Panc1 (cell line): ENCODE data around the gene ENTPD8. TPM values are rescaled to one million over a fixed set of nuclear protein-coding genes. Genes with fewer than 3 reads are reported as not detected.

Experiments used
- ATAC-seq: fragments of 200-7000 bp; cut with Tn5 transposase; 2 replicates; pipeline ENCODE4 v1.9.1; 2020; ENCODE audit warnings: mild to moderate bottlenecking, moderate library complexity
- BruUV-seq: library from RNA; stranded (reverse); fragments of 400-500 nt; replicated peaks from 2 replicates; lab custom pipeline; 2021; lab: Mats Ljungman, UMichigan
- CTCF ChIA-PET: fragments of 300-600 bp; sonication (Branson Sonifier 250); formaldehyde crosslinking; loops from one replicate; lab custom pipeline; 2022; ENCODE audit warnings: antibody characterized with exemption; lab: Charles Lee
- POLR2A ChIA-PET: fragments of 300-600 bp; sonication (Branson Sonifier 250); formaldehyde crosslinking; loops from one replicate; lab custom pipeline; 2022; ENCODE audit warnings: antibody characterized with exemption; lab: Charles Lee
- DNase-seq: peaks from one replicate; pipeline ENCODE4 v3.0.0-alpha.2; 2010; ENCODE audit warnings: low read depth, low spot score
- H3K27ac ChIP-seq: 2 replicates; pipeline ENCODE4 v1.5.1; 2011; ENCODE audit warnings: mild to moderate bottlenecking, low read length, inconsistent platforms
- H3K27me3 ChIP-seq: fragments of 200-500 bp; sonication (Bioruptor generic); 2 replicates; pipeline ENCODE4 v1.6.0; 2014; ENCODE audit warnings: low read length, inconsistent platforms; ENCODE audit not compliant: control insufficient read depth, insufficient read depth
- H3K36me3 ChIP-seq: fragments of 200-500 bp; sonication (Bioruptor generic); 2 replicates; pipeline ENCODE4 v1.5.1; 2014; ENCODE audit warnings: inconsistent platforms, mild to moderate bottlenecking, low read length, moderate library complexity; ENCODE audit not compliant: control insufficient read depth, insufficient read depth
- H3K4me1 ChIP-seq: 2 replicates; pipeline ENCODE4 v1.5.1; 2011; ENCODE audit warnings: inconsistent platforms, mild to moderate bottlenecking, low read length, moderate library complexity; ENCODE audit not compliant: control insufficient read depth, insufficient read depth
- H3K4me3 ChIP-seq, 2 experiments: 2 replicates each; pipeline ENCODE4 v1.5.1; 2011 to 2012; ENCODE audit warnings: low read depth in 2 of 2, low read length in 2 of 2, mild to moderate bottlenecking in 2 of 2, inconsistent platforms in 1 of 2, moderate library complexity in 1 of 2
- H3K9me3 ChIP-seq: fragments of 200-500 bp; sonication (Bioruptor generic); 2 replicates; pipeline ENCODE4 v1.5.1; 2014; ENCODE audit warnings: low read depth, mild to moderate bottlenecking, inconsistent platforms, low read length, moderate library complexity; ENCODE audit not compliant: control insufficient read depth, insufficient read depth
- CTCF ChIP-seq: fragments of 450-650 bp; IDR thresholded peaks from 2 replicates; pipeline ENCODE4 v1.5.1; 2017; ENCODE audit warnings: mild to moderate bottlenecking
- POLR2AphosphoS5 ChIP-seq: IDR thresholded peaks from 2 replicates; pipeline ENCODE4 v1.6.1; 2012; ENCODE audit warnings: mild to moderate bottlenecking, low read depth, low read length, moderate library complexity
- SIN3A ChIP-seq: IDR thresholded peaks from 2 replicates; pipeline ENCODE4 v1.6.1; 2012; ENCODE audit warnings: low read depth, mild to moderate bottlenecking, low read length, moderate library complexity, borderline replicate concordance; ENCODE audit not compliant: insufficient read depth
- TCF7L2 ChIP-seq: IDR thresholded peaks from 2 replicates; pipeline ENCODE4 v1.6.1; 2011; ENCODE audit warnings: mild to moderate bottlenecking, low read depth, low read length, inconsistent platforms
- in situ Hi-C: cut with HindIII; loops from 2 replicates; pipeline ENCODE4 v1.10.0; 2016; ENCODE audit warnings: low sequenced_read_pairs, low pct_unique_long_range_greater_than_20kb
- intact Hi-C: fragments of 100-400 bp; cut with micrococcal nuclease; formaldehyde crosslinking; loops from one replicate; pipeline ENCODE4 v1.10.0; 2022; ENCODE audit not compliant: unreplicated experiment
- total RNA-seq: library from RNA; stranded (reverse); gene quantifications from one replicate; pipeline ENCODE4 v1.2.1, GENCODE V29; 2021; ENCODE audit not compliant: unreplicated experiment
- TF ChIP-seq, protein P1 (sequence below), 2 experiments: IDR thresholded peaks; 2 replicates each; pipeline ENCODE4 v1.6.1; 2011 to 2012; ENCODE audit warnings: low read depth in 2 of 2, control low read depth in 1 of 2, low read length in 1 of 2, mild to moderate bottlenecking in 1 of 2, moderate library complexity in 1 of 2; ENCODE audit not compliant: insufficient read depth in 1 of 2

The ENTPD8 gene
- total RNA-seq, 1 experiment from 2014 or later, result 3.9 TPM

GRCh38 chr9:137415451-137415850 lies 25.7 kb downstream of the ENTPD8 start:
- ATAC-seq, result no peak
- Histone ChIP-seq H3K4me1 (peaks cover 27% of the 10 kb centered on the region), H3K27me3 (no peaks in the 10 kb centered on the region), H3K4me3 (no peak overlapping the region), H3K36me3 (no peaks in the 10 kb centered on the region), H3K27ac (no peak overlapping the region), H3K9me3 (no peaks in the 10 kb centered on the region)
- no TSS peak for BruUV-seq
- intact Hi-C loops (no loop called here), in situ Hi-C loops (no loop called here)
- POLR2A ChIA-PET, result no interaction called here
- no peak for TF ChIP-seq CTCF
- TF ChIP-seq, protein P1, sequence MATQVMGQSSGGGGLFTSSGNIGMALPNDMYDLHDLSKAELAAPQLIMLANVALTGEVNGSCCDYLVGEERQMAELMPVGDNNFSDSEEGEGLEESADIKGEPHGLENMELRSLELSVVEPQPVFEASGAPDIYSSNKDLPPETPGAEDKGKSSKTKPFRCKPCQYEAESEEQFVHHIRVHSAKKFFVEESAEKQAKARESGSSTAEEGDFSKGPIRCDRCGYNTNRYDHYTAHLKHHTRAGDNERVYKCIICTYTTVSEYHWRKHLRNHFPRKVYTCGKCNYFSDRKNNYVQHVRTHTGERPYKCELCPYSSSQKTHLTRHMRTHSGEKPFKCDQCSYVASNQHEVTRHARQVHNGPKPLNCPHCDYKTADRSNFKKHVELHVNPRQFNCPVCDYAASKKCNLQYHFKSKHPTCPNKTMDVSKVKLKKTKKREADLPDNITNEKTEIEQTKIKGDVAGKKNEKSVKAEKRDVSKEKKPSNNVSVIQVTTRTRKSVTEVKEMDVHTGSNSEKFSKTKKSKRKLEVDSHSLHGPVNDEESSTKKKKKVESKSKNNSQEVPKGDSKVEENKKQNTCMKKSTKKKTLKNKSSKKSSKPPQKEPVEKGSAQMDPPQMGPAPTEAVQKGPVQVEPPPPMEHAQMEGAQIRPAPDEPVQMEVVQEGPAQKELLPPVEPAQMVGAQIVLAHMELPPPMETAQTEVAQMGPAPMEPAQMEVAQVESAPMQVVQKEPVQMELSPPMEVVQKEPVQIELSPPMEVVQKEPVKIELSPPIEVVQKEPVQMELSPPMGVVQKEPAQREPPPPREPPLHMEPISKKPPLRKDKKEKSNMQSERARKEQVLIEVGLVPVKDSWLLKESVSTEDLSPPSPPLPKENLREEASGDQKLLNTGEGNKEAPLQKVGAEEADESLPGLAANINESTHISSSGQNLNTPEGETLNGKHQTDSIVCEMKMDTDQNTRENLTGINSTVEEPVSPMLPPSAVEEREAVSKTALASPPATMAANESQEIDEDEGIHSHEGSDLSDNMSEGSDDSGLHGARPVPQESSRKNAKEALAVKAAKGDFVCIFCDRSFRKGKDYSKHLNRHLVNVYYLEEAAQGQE (IDR thresholded peaks at IDR 0.05; ENCODE audit: insufficient read depth in 1 of 2, low read depth in 2 of 2, low read length in 1 of 2), result no peak
- no peak for TF ChIP-seq SIN3A
- no peak for DNase-seq
- CTCF ChIA-PET, result no interaction called here

GRCh38 chr9:137412431-137412830 lies 28.7 kb downstream of the ENTPD8 start:
- no peaks in the 10 kb centered on the region for H3K36me3 ChIP-seq
- no TSS peak for BruUV-seq
- ChIA-PET CTCF (interaction anchor here (1.0 to 1.7 kb wide), 2 partner anchors 10 to 110 kb away, joined by 3 to 4 read pairs; partner anchors contain the start of genes EXD3, NOXA1 and NRARP), POLR2A (no interaction called here)
- in situ Hi-C loops, result no loop called here
- H3K9me3 ChIP-seq, result no peaks in the 10 kb centered on the region
- intact Hi-C loops, result no loop called here
- H3K4me3 ChIP-seq, result no peak overlapping the region
- no peak for DNase-seq
- peaks cover 45% of the 10 kb centered on the region for H3K4me1 ChIP-seq
- peak overlapping the region; percentile 89 for H3K27ac ChIP-seq
- no peak for TF ChIP-seq SIN3A
- no peak for TF ChIP-seq TCF7L2
- TF ChIP-seq, protein P1 (IDR thresholded peaks at IDR 0.05; ENCODE audit: insufficient read depth in 1 of 2, low read depth in 2 of 2, low read length in 1 of 2), result no peak
- no peak for TF ChIP-seq CTCF
- TF ChIP-seq POLR2AphosphoS5, result no peak
- no peak for ATAC-seq
- H3K27me3 ChIP-seq, result no peaks in the 10 kb centered on the region
